ENCODE data around the gene ANGPTL7.
"Not testable (repeated sequence)": the region's sequence is repeated elsewhere in the genome, so short reads cannot be mapped to it uniquely, and the experiment has no call there.

Gene ANGPTL7

DNA sequence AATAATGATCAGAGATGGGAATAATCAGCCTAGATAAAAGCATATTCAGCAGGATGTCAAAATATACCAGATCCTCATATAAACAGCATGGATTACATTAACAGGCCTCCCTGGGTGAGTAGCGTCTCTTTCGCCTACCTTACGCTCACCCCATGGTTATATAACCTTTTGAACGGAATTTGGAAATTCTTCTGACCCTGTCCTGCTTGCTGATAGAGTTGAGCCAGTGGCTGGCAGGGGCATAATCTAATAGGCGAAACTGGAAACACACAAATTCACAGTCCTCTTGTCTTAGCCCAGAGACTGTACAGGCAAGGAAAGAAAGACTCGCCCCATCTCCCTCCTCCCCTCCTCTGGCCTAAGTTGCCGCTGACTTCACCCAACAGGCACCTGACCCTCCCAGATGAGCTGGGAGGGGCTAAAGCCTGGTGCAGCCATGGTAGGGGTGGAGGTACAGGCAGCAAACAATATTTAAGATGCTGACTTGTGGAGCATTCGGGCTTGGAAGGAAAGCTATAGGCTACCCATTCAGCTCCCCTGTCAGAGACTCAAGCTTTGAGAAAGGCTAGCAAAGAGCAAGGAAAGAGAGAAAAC lies at the start of gene ANGPTL7:
Gene ANGPTL7 (plus strand): TSS at position 498 of the 594 bp plus-strand sequence. CDS start 225 bp downstream, outside the sequence.
- DNase-seq, result no peak

- no peak for DNase-seq
These were observed 46.4 kb upstream of the ANGPTL7 start for GRCh38 chr1:11142618-11143391.

DNA sequence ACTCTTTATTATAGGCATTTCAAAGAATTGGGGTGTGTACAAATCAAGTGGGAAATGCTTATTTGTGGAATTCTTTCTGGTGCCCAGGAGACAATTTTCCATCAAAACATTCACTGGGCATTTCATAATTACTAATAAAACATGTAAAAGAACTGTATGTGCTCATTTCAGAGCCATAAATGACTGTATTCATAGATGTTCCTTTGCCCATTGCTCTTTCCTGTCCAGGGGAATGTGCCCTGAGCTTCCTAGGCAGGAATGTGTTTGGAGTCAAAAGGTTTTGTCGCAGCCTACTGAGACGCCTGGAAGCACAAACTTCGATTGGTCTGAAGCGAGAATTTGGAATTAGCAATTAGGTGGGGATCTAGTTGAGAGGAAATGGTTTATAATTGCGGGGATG lies 45.8 kb upstream of the ANGPTL7 start:
- DNase-seq, result no peak

GRCh38 chr1:11143907-11144306 lies 45.2 kb upstream of the ANGPTL7 start:
- no peak for DNase-seq

GRCh38 chr1:11144570-11145256 lies 44.4 kb upstream of the ANGPTL7 start:
- no peak for DNase-seq

DNA sequence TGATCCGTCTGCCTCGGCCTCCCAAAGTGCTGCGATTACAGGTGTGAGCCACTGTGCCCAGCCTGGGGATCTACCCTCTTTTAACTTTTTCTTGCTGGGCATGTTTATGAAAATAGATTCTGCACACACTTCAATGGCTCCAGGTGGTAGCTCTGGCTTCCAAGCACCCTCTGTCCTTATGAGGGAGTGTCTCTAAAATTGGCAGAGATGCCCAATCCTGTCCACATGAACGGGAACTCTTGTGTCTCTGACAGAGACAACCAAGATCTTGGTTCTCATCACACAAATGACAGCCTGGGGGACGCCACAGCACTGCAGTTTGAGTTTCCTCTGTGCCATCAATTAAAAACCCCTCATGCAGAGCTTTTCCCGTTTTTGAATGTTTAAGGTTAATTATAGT lies 43.4 kb upstream of the ANGPTL7 start:
- no peak for DNase-seq

DNA sequence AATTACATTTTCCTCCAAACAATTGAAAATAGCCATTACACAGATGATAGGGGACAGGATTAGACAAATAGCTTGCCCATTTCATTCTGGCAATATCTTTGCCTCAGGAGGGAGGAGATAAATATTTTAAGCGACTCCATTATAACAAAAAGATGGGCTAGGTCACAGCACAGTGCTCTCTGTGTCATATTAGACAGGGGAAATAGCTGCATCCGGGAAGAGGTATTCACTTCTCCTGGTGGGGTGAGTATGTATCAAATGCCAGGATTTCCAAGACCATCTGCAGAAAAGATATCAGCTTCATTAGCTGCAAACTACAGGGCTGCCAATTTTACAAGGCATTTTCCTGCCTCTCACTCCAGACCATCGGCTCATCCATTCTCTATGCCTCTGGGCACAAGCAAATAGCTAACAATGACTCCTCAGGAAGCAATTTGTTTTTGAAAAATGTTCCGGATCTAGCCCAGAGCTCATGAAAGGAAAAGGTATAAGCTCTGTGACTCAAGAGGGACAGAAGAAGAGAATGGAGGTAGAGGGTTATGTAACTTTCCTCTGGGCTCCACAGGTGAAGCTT lies 41.9 kb upstream of the ANGPTL7 start:
- no peak for DNase-seq

DNA sequence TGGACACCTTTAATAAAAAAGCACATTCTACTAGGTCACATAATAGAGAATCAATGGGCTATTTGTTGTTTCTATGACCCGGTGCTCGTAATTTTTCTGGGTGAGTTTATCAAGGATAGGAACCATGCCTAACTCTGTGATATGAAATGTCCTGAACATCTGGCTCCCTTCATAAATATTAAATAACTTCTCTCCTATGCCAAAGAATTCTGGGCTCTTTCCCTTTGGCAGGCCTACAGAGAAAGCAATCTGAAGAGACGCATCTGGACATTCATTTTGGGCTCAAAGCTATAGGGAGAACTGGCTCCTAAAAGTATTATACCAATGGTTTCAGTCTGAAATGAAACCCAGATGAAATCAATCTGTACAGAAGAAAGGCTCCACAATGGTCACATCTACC lies 38.8 kb upstream of the ANGPTL7 start:
- DNase-seq, result no peak

DNA sequence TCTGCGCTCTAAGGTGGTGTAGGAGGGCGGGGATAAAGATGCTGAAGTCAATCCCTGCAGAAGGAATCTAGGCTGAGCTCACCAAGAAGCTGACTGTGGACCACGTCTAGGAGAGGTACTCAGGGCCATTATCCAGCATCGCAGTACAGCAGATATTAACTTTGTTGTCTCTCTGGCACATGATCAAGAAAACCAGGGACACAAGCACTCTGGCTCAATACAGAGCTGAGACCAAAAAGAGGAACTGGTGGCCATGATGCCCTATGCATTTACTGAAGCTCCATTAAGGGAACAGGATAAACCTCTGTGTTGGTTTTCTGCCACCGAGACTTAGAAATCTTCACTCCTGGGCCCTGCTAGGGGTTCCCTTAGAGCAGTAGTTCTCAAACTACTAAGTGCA lies 38.0 kb upstream of the ANGPTL7 start:
- no peak for DNase-seq

DNA sequence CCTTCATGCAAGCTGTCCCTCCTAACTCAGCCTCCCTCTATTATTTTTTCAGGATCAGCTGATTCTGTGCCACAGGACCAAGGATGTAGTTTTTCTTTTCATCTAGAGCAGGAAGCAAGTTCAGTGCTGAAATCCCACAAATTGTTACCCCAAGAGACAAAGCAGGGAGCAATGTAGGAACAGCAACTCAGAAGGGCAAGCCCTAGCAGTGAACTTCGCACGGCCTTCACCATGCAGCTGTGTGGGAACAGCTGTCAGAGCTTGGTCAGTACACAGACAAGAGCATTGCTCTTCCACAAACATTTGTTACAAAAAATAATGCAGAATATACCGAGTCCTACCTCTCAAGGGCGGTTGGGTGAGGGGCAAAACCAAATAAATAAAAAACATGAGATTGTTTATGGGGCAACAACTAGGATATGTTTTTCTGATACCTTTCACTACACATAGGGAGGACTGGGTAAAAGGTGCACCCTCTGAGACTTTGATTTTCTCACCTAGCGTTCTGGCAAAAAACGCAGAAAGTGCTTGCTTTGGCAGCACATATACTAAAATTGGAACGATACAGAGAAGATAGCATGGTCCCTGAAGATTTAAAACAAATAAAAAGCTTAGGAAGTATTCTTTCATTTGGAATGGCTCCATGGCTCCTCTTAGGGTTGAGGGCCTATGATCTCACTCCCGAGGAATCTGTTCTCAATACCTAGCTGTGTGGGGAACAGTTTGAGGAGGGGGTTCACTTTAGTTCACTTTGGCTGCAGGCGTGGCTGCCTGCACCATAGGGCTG lies 37.1 kb upstream of the ANGPTL7 start:
- DNase-seq, result no peak

DNA sequence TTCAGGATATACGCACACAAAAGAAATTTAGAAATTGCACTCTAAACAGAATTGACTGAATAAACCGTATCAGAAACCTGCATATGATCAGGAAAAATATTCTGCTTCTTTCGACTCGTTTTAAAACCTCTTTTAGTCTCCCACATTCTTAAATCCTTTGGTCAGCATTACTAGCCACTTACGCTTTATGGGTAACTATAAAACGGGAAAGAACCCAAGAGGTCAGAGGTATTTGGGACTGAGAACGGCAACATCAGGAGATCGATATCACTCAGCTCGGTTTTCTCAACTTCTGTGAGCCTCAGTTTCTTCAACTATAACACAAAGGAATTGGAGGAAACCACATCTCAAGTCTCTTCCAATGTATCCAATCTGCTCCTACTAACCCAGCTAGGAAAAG lies 36.4 kb upstream of the ANGPTL7 start:
- no peak for DNase-seq

- DNase-seq, result no peak
These were observed 36.0 kb upstream of the ANGPTL7 start for GRCh38 chr1:11153184-11153583.

DNA sequence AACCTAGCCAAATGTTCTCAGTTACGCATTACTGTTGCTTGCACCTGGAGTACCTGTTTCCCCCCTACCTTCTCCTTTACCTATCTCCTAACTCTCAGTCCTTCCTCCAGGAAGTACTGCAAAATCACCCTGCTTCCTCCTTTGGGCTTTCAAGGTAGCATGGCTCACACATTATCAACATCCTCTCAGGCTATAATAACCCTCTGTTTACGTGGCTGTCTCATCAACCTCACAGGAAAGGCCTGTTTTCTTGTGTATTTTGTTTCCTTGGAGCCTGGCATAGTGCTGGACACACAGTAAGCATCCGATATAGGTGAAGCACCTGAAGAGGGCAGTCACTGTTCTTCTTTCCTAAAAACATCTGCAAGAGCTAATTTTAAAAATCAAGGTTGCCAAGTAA lies 32.7 kb upstream of the ANGPTL7 start:
- DNase-seq, result no peak

- no peak for DNase-seq
These were observed 32.2 kb upstream of the ANGPTL7 start for GRCh38 chr1:11156963-11157362.

- DNase-seq, result no peak
These were observed 31.8 kb upstream of the ANGPTL7 start for GRCh38 chr1:11157394-11157793.

DNA sequence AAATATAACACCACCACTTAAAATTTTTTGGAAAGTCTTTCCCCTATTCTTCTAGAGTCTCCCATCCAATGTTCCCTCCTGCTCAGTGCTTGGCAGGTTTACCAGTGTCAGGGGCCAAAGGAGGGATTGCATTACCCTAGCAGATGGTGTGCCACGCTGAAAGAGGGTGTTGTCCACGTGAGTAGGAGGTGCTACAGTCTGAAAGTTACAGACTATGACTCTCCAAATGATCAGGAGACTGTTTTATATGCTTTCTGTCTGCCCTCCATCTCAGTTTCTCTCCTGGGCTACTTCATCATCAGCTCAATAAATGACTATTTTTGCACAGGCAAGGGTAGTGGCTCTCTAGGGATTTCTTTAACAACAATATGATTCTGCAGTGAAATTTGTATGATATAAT lies 31.3 kb upstream of the ANGPTL7 start:
- no peak for DNase-seq

DNA sequence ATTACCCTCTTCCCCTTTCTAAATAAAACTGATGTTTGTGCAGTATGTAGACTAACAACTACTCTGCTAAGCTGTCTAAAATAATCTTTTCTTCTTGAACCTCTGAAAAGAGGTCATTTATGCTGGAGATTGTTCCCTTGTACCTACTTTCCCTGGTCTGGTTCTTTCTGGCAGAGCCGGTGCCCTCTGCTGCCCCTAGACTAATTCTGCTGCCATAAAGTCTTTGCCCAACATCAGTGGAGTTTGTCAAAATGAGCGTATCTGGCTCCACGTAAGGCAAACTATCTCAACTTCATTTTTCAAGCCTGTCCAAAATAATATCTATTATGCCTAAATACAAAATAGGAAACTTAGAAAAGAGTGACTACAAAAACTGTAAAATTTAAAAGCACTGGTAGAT lies 30.9 kb upstream of the ANGPTL7 start:
- DNase-seq, result no peak

GRCh38 chr1:11158720-11159321 lies 30.3 kb upstream of the ANGPTL7 start:
- DNase-seq, result no peak

- not testable (repeated sequence) for DNase-seq
These were observed 26.4 kb upstream of the ANGPTL7 start for GRCh38 chr1:11162752-11163151.

- DNase-seq, result not testable (repeated sequence)
These were observed 22.4 kb upstream of the ANGPTL7 start for GRCh38 chr1:11166744-11167143.

DNA sequence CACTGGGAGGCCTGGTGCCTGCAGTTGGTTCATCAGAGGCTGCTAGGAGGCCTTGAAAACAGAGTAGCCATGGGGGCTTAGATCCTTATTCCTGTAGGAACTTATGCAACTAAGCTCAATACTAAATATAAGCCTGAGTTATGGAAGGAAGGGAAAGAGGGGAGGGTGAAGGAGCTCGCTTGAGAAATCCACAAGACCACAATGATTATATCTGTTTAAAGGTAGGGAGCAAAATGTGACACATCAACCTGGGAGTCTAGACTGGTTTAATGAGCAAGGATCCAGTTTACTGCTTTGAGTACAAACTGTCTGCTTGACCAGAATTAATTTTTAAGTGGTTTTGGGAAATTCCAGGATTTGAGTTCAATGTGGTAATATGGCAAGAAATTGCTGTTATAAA lies 20.4 kb upstream of the ANGPTL7 start:
- DNase-seq, result no peak

GRCh38 chr1:11169202-11169601 lies 20.0 kb upstream of the ANGPTL7 start:
- DNase-seq, result no peak

DNA sequence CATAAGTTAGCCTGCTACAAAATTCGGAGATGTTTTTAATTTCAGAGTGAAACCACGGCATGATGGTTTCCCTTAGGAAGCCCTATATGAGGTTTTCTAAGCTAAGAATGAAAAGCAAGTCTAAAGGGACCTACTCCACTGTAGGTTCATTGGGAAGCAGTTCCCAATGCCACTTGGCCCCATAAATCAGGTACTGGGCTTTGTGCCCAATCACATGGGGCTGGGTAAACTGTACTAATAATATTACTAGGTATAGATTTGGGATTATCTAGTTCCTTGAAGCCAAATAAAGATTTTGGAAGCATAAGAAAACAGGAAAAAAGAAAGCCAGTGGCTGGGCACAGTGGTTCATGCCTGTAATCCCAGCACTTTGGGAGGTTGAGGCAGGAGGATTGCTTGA lies 19.1 kb upstream of the ANGPTL7 start:
- no peak for DNase-seq

Measured in NCI-H526 (cell line).